Fibroblast of pulmonary artery (primary cell): ENCODE data around the gene CCSER1.
"Not testable (repeated sequence)": the region's sequence is repeated elsewhere in the genome, so short reads cannot be mapped to it uniquely, and the experiment has no call there.

Source experiments
- DNase-seq: peaks from one replicate; pipeline ENCODE4 v3.0.0-alpha.2; 2010; ENCODE audit warnings: low read depth
- H3K4me3 ChIP-seq: replicated peaks from 2 replicates; pipeline ENCODE4 v1.5.1; 2011; ENCODE audit warnings: low read depth, mild to moderate bottlenecking, control low read depth, low read length, moderate library complexity
- TF ChIP-seq, protein P1 (sequence below): IDR thresholded peaks from 2 replicates; pipeline ENCODE4 v1.5.1; 2011; ENCODE audit warnings: mild to moderate bottlenecking, control low read depth, low read length, inconsistent platforms; ENCODE audit errors: missing control alignments

The CCSER1 gene

DNA sequence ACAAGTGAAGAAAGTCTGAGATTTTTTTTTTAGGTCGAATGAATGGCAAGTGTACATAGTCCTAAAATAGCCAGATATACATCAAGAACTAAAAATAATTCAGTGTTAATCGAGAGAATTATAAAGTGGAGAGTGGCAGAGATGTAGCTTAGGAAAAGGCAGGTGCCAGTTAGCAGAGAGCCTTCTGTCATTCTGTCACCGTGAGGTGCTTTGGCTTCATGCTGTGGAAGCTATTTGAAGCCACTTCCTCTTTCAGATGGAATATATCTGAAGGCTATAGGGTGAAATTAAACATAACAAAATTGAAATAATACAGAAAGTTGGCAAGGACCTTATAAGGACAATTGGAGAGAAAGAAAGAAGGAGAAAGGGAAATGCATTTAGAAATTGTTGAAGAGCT is 756.3 kb downstream of the CCSER1 start:
- H3K4me3 ChIP-seq, result no peak overlapping the region
- TF ChIP-seq, protein P1, sequence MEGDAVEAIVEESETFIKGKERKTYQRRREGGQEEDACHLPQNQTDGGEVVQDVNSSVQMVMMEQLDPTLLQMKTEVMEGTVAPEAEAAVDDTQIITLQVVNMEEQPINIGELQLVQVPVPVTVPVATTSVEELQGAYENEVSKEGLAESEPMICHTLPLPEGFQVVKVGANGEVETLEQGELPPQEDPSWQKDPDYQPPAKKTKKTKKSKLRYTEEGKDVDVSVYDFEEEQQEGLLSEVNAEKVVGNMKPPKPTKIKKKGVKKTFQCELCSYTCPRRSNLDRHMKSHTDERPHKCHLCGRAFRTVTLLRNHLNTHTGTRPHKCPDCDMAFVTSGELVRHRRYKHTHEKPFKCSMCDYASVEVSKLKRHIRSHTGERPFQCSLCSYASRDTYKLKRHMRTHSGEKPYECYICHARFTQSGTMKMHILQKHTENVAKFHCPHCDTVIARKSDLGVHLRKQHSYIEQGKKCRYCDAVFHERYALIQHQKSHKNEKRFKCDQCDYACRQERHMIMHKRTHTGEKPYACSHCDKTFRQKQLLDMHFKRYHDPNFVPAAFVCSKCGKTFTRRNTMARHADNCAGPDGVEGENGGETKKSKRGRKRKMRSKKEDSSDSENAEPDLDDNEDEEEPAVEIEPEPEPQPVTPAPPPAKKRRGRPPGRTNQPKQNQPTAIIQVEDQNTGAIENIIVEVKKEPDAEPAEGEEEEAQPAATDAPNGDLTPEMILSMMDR, result no peak
- DNase-seq, result no peak

- TF ChIP-seq, protein P1, result no peak
- no peak overlapping the region for H3K4me3 ChIP-seq
- no peak for DNase-seq
Observed at GRCh38 chr4:90888571-90888970, 761.4 kb downstream of the CCSER1 start.

DNA sequence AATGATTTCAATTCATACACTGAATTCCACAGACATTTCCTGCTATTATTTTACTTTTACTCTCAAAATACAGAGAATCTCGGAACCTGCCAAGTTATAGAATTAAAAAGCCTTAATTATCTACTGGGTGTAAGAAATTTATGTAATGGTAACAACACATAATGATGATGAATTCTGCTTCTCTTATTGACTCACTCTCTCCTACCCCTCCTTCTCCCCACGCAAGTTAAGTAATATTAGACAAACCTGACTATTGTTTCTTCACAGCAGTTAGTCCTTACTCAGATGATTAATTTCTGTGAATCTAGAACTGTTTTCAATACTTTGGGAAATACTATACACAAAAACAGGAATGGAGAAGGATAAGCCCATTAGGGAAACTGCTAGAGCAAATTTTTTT is 762.0 kb downstream of the CCSER1 start:
- DNase-seq, result peak; percentile 5
- no peak overlapping the region for H3K4me3 ChIP-seq
- TF ChIP-seq, protein P1, result no peak

GRCh38 chr4:90903413-90903812 is 776.2 kb downstream of the CCSER1 start:
- DNase-seq, H3K4me3 ChIP-seq: not testable (repeated sequence)

DNA sequence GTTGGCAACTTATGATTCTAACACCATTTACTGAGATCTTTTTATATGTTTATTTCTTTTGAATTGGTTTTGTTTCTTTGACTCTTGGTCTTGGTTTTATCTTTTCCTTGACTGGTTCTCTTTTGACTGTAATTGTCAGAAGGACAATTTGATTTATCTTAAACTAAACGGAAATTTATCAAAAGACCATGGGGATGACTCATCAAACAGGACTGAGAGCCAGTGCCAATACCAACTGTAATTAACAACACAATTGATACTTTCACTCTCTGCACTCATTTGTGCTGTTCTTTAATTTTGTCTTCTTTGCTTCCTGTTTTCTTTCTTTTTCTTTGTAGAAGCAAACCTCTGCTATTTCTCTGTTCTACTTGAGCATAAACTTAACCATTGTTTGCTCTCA is 776.8 kb downstream of the CCSER1 start:
- H3K4me3 ChIP-seq, result no peak overlapping the region
- TF ChIP-seq, protein P1, result no peak
- no peak for DNase-seq

DNA sequence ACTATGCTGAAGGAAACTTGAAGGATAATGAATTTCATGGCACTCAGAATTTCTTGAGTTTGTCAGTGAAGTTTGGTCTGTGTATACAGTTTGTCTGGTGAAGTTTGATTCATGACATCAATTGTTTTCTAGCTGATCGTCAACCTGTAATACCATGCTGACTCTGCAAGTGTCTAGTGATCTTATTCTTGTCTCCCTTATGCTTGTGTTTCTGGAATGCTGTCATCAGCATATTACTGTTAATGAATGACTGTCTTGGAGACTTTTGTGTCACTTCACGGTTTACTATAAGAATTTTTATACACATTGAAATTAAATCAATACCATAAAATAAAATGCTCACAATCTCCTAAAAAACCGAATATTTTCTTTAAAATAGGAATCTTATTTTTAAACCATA is 779.0 kb downstream of the CCSER1 start:
- TF ChIP-seq, protein P1, result no peak
- no peak for DNase-seq
- H3K4me3 ChIP-seq, result no peak overlapping the region

- not testable (repeated sequence) for DNase-seq, H3K4me3 ChIP-seq
Observed at GRCh38 chr4:90911724-90912434, 784.7 kb downstream of the CCSER1 start.

- TF ChIP-seq, protein P1, result no peak
- DNase-seq, result no peak
- no peak overlapping the region for H3K4me3 ChIP-seq
Observed at GRCh38 chr4:90922174-90922573, 795.0 kb downstream of the CCSER1 start.
